ENCODE results near the gene TRIO. TPM values are rescaled to one million over a fixed set of nuclear protein-coding genes. Genes with fewer than 3 reads are reported as not detected.
A peak's percentile ranks its signal among the peaks of the same experiment; 100 is the strongest.
"Not testable (repeated sequence)": the region's sequence is repeated elsewhere in the genome, so short reads cannot be mapped to it uniquely, and the experiment has no call there.

The TRIO gene
- total RNA-seq, 1 donor from 2014 or later: 223 TPM

DNA sequence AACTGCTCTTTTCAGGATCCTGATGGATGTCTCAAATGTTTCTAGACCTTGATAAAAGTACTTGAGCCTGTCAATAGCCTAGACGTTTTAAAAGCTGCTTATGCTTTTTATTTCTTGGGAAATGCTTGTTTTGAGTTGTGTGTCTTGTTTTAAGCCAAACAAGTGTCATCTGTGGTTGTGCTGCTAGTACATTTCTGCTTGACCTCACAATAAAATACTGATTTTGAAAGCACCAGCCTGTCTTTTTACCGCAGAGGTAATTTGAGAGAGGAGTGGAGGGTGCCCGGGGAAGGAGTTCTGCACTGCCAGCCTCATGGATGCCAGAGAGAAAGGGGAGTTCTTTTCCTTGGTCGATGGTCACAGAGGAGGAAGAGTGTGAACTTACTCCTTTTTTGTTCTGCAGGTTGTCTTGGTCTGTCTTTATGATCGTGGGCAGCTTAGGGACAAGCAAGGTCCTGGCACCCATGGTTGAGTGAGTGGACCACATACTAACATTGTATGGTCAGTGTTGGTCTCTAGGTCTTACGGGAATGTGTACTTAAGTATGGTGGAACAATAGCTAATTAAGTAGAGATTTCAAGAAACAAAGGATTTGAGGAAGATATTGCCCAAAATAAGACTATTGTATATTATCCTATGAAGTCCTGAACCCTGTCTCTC lies 61.0 kb downstream of the TRIO start:
- ATAC-seq (ENCODE audit: low read depth) (no peak), DNase-seq (no peak)
- Mint-ChIP-seq H3K27me3 (no peaks in the 10 kb centered on the region), H3K4me1 (peaks cover 80% of the 10 kb centered on the region), H3K4me3 (peak overlapping the region; percentile 65), H3K9me3 (no peaks in the 10 kb centered on the region), H3K27ac (peak overlapping the region; percentile 64), H3K36me3 (ENCODE audit: low read depth) (peaks cover 3% of the 10 kb centered on the region)
- intact Hi-C loops (cut with micrococcal nuclease): loop anchor here (2.0 kb wide), 2 partner anchors 13 to 35 kb away; no protein-coding TSS in a partner anchor
- CTCF ChIA-PET: interaction anchor here (1.3 kb wide), 1 partner anchor 67 kb away, joined by 3 read pairs; no protein-coding TSS in a partner anchor
- POLR2A ChIA-PET: interaction anchor here (0.6 to 2.4 kb wide), 8 partner anchors 13 to 61 kb away, joined by 3 to 10 read pairs (median 4); partner anchors contain the start of gene TRIO
- TF ChIP-seq, protein P1, sequence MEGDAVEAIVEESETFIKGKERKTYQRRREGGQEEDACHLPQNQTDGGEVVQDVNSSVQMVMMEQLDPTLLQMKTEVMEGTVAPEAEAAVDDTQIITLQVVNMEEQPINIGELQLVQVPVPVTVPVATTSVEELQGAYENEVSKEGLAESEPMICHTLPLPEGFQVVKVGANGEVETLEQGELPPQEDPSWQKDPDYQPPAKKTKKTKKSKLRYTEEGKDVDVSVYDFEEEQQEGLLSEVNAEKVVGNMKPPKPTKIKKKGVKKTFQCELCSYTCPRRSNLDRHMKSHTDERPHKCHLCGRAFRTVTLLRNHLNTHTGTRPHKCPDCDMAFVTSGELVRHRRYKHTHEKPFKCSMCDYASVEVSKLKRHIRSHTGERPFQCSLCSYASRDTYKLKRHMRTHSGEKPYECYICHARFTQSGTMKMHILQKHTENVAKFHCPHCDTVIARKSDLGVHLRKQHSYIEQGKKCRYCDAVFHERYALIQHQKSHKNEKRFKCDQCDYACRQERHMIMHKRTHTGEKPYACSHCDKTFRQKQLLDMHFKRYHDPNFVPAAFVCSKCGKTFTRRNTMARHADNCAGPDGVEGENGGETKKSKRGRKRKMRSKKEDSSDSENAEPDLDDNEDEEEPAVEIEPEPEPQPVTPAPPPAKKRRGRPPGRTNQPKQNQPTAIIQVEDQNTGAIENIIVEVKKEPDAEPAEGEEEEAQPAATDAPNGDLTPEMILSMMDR (IDR thresholded peaks at IDR 0.05): no peak

DNA sequence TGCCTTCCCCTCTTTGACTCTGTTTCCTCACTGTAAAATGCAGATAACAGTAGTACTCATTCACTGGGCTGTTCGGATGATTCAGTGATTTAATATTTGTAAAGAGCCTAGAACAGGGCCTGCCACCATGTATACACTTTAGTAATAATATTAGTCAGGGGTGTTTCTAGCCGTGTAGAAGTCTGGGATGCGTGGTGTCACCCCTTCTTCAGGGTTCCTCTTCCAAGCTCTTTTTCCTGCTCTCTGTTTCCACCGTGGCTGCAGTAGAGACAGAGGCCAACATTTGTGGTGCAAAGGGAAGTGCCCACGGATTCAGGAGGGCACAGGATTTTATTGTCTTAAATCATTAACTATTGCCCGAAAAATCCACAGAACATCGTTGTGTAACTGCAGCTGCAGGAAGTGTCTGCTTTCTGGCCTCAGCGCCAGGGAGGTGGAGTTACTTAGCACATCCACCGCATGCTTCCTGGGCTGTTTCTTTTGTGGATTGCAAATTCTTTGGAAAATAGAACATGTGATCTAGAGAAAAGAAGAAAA lies 61.7 kb downstream of the TRIO start:
- DNase-seq: no peak
- TF ChIP-seq, protein P1 (IDR thresholded peaks at IDR 0.05): no peak
- Mint-ChIP-seq H3K4me1 (peaks cover 82% of the 10 kb centered on the region), H3K27ac (peak overlapping the region; percentile 64), H3K9me3 (no peaks in the 10 kb centered on the region), H3K4me3 (peak overlapping the region; percentile 65), H3K36me3 (ENCODE audit: low read depth) (peaks cover 3% of the 10 kb centered on the region), H3K27me3 (no peaks in the 10 kb centered on the region)
- intact Hi-C loops (cut with micrococcal nuclease): loop anchor here (2.0 kb wide), 2 partner anchors 14 to 36 kb away; no protein-coding TSS in a partner anchor
- CTCF ChIA-PET: interaction anchor here (1.3 kb wide), 1 partner anchor 66 kb away, joined by 3 read pairs; no protein-coding TSS in a partner anchor
- no peak for ATAC-seq (ENCODE audit: low read depth)
- POLR2A ChIA-PET: interaction anchor here (0.7 to 2.4 kb wide), 7 partner anchors 12 to 62 kb away, joined by 3 to 10 read pairs (median 5); partner anchors contain the start of gene TRIO

DNA sequence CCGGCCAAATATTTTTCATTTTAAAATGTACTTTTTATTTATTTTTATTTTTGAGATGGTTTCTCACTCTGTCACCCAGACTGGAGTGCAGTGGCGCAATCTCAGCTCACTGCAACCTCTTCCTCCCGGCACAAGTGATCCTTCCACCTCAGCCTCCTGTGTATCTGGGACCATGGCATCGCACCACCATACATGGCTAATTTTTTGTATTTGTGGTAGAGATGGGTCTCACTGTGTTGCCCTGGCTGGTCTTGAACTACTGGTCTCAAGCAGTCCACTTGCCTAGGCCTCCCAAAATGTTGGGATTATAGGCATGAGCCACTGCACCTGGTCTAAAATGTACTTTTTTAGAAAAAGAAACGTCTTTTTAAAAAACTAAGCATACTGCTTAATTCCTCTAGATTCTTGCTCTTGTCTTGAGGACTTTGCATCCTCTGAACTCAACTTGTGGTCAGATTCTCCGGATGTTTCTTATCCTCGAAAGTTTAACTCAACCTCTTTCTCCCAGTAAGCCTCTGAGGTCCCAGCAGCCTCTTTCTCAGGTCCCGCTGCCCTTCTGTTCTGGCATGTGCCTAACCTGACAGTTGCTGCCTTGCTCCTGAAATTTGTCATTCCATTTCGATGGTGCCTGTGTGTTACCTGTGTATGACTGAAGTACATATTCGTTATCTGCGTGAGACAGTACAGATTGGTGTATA lies 63.0 kb downstream of the TRIO start:
- ATAC-seq (ENCODE audit: low read depth) (no peak), DNase-seq (no peak)
- ChIA-PET POLR2A (interaction anchor here (1.9 to 2.4 kb wide), 2 partner anchors 61 to 63 kb away, joined by 9 to 10 read pairs; partner anchors contain the start of gene TRIO), CTCF (no interaction called here)
- no peaks in the 10 kb centered on the region for H3K36me3 Mint-ChIP-seq (ENCODE audit: low read depth)
- H3K4me1 Mint-ChIP-seq: peaks cover 88% of the 10 kb centered on the region
- TF ChIP-seq, protein P1 (IDR thresholded peaks at IDR 0.05): no peak
- no peaks in the 10 kb centered on the region for H3K9me3 Mint-ChIP-seq
- intact Hi-C loops (cut with micrococcal nuclease): no loop called here
- H3K27ac Mint-ChIP-seq: peak overlapping the region; percentile 74
- no peaks in the 10 kb centered on the region for H3K27me3 Mint-ChIP-seq
- H3K4me3 Mint-ChIP-seq: no peak overlapping the region

DNA sequence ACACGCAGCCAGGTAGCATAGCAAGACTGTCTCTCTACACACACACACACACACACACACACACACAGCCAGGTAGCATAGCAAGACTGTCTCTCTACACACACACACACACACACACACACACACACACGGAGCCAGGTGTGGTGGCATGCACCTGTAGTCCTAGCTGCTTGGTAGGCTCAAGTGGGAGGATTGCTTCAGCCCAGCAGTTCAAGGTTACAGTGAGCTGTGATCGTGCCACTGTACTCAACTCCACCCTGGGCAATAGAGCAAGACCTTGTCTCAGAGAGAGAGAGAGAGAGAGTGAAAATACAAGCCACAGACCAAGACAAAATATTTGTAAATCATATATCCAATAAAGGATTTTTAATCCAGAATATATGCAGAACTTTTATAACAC lies 64.3 kb downstream of the TRIO start:
- H3K4me3 Mint-ChIP-seq: peak overlapping the region; percentile 62
- H3K27me3 Mint-ChIP-seq; H3K36me3 Mint-ChIP-seq (ENCODE audit: low read depth); intact Hi-C loops (cut with micrococcal nuclease); DNase-seq; H3K9me3 Mint-ChIP-seq: not testable (repeated sequence)
- ATAC-seq (ENCODE audit: low read depth): peak; percentile 39
- H3K4me1 Mint-ChIP-seq: peaks cover 89% of the 10 kb centered on the region
- ChIA-PET POLR2A (interaction anchor here (0.6 to 3.4 kb wide), 7 partner anchors 8 to 63 kb away, joined by 3 to 17 read pairs (median 4); no protein-coding TSS in a partner anchor), CTCF (interaction anchor here (0.7 to 3.3 kb wide), 3 partner anchors 62 to 98 kb away, joined by 3 to 18 read pairs (median 6); no protein-coding TSS in a partner anchor)
- H3K27ac Mint-ChIP-seq: peak overlapping the region; percentile 90
